Lung (tissue), 12 donors: ENCODE results near the gene TRIM7. TPM values are rescaled to one million over a fixed set of nuclear protein-coding genes. Genes with fewer than 3 reads are reported as not detected.
A peak's percentile ranks its signal among the peaks of the same experiment; 100 is the strongest.

ENCODE experiments used
- ATAC-seq: fragments of 200-7000 bp; cut with Tn5 transposase; one replicate; pipeline ENCODE4 v1.9.1; 2020; ENCODE audit warnings: moderate number of reproducible peaks; ENCODE audit not compliant: insufficient read depth, low FRiP score
- DNase-seq, 3 donors: peaks; one replicate each; pipeline ENCODE4 v3.0.0-alpha.2; 2013 to 2017
- H3K27ac ChIP-seq, 2 donors: one replicate each; pipeline ENCODE4 v1.5.1; 2013; ENCODE audit warnings: mild to moderate bottlenecking in 2 of 2, moderate library complexity in 2 of 2, control low read depth in 1 of 2, inconsistent platforms in 1 of 2, low read depth in 1 of 2, low read length in 1 of 2
- H3K27me3 ChIP-seq, 3 donors: one replicate each; pipeline ENCODE4 v1.5.1; 2013; ENCODE audit warnings: low read length in 2 of 3; ENCODE audit not compliant: control insufficient read depth in 3 of 3, insufficient read depth in 3 of 3
- H3K36me3 ChIP-seq, 4 donors: one replicate each; pipeline ENCODE4 v1.5.1; 2013; ENCODE audit warnings: low read length in 4 of 4, mild to moderate bottlenecking in 1 of 4, moderate library complexity in 1 of 4; ENCODE audit not compliant: control insufficient read depth in 4 of 4, insufficient read depth in 4 of 4
- H3K4me1 ChIP-seq, 5 donors: one replicate each; pipeline ENCODE4 v1.5.1; 2013; ENCODE audit warnings: low read length in 5 of 5, mild to moderate bottlenecking in 2 of 5, moderate library complexity in 1 of 5; ENCODE audit not compliant: control insufficient read depth in 5 of 5, insufficient read depth in 5 of 5
- H3K4me3 ChIP-seq: one replicate; pipeline ENCODE4 v1.5.1; 2013; ENCODE audit warnings: mild to moderate bottlenecking, control low read depth, moderate library complexity
- H3K9ac ChIP-seq, 2 donors: one replicate each; pipeline ENCODE4 v1.5.1; 2013; ENCODE audit warnings: low read length in 2 of 2, control low read depth in 1 of 2; ENCODE audit not compliant: insufficient read depth in 1 of 2
- H3K9me3 ChIP-seq, 4 donors: one replicate each; pipeline ENCODE4 v1.5.1; 2013; ENCODE audit warnings: low read length in 3 of 4, mild to moderate bottlenecking in 1 of 4, moderate library complexity in 1 of 4; ENCODE audit not compliant: control insufficient read depth in 4 of 4, insufficient read depth in 3 of 4
- WGBS, 2 donors: extraction: QIAGEN DNeasy Blood & Tissue Kit; methylation state at CpG; one replicate each; pipeline ENCODE4 v1.1.7; 2013; 5-methylcytosine and 5-hydroxymethylcytosine counted together
- polyA plus RNA-seq, 2 donors: library from polyadenylated mRNA; stranded (reverse); fragments of 200-250 nt; gene quantifications; one replicate each; pipeline ENCODE4 v1.2.1, GENCODE V29; 2013
- total RNA-seq, 2 donors: library from RNA; depleted of rRNA in 1 of 2; stranded (reverse); fragments of >200 nt in 1 of 2; gene quantifications; one replicate each; pipeline ENCODE4 v1.2.1, GENCODE V29; 2014 to 2021
- TF ChIP-seq, protein P1 (sequence below): IDR thresholded peaks from 2 replicates; pipeline ENCODE4 v1.5.1; 2012; ENCODE audit warnings: mild to moderate bottlenecking; ENCODE audit errors: control extremely low read depth, extremely low read depth
- donor health status: control.
- donor health status: control.
- donor health status: Bipolar disorder and iron deficiency.
- donor health status: healthy.
- donor health status: DM: yes; HTN: yes; CAD: no.

TRIM7 gene
- total and polyA plus RNA-seq, 4 donors = 0.46 to 3.8 (median 2.4) TPM

DNA sequence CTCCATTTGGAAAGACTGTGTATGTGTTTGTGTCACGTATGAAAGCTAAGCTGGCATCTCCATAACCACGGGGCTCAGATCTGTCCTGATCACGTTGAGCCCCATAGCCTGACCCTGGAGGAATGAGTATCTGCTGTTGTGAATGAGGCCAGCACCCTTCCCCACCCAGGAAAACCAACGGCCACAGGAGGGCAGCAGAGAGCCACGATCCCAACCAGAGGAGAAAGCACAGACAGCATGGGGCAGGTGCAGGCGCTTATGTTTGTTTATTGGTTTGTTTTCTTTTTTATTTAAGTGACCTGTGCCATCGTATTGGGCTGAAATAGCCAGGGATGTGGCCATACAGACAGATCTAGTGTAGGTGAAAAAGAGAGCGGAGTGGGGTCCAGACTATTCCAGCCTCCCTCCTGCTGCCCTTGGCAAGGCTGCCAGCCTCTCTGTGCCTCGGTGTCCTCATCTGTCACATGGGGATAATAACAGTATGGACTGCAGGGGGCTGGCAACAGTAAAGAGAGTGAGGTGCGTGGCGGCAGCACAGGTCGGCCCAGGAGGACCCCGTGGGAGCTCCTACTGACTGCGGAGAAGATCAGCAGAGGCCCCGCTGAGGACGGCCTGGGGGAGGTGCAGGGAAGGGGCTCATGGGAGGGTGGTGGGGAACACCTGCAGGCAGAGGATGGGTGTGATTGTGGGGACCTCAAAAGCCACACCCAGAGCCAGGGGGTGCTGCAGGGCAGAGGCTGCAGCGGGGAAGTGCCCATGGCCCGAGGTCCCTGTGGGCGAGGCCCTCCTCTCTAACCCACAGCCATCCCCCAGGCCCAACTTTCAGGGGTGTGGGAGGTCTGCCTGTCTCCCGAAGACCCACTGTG is 45.5 kb downstream of the TRIM7 start:
- no peaks in the 10 kb centered on the region for H3K9me3 ChIP-seq
- no peak overlapping the region for H3K4me3 ChIP-seq
- ATAC-seq (peak; percentile 76), DNase-seq (peak; percentile 74 to 85 (median 81))
- no peak overlapping the region for H3K9ac ChIP-seq
- TF ChIP-seq, protein P1, sequence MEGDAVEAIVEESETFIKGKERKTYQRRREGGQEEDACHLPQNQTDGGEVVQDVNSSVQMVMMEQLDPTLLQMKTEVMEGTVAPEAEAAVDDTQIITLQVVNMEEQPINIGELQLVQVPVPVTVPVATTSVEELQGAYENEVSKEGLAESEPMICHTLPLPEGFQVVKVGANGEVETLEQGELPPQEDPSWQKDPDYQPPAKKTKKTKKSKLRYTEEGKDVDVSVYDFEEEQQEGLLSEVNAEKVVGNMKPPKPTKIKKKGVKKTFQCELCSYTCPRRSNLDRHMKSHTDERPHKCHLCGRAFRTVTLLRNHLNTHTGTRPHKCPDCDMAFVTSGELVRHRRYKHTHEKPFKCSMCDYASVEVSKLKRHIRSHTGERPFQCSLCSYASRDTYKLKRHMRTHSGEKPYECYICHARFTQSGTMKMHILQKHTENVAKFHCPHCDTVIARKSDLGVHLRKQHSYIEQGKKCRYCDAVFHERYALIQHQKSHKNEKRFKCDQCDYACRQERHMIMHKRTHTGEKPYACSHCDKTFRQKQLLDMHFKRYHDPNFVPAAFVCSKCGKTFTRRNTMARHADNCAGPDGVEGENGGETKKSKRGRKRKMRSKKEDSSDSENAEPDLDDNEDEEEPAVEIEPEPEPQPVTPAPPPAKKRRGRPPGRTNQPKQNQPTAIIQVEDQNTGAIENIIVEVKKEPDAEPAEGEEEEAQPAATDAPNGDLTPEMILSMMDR = peak; percentile 86
- no peak overlapping the region for H3K27ac ChIP-seq
- H3K36me3 ChIP-seq = no peaks in the 10 kb centered on the region
- 54 to 59% methylated on average over 20 of the region's 20 CpGs for WGBS, 2 donors
- peaks cover 0 to 3% (median 0%) of the 10 kb centered on the region in 5 donors for H3K4me1 ChIP-seq
- peaks cover 0 to 23% (median 2%) of the 10 kb centered on the region in 3 donors for H3K27me3 ChIP-seq

DNA sequence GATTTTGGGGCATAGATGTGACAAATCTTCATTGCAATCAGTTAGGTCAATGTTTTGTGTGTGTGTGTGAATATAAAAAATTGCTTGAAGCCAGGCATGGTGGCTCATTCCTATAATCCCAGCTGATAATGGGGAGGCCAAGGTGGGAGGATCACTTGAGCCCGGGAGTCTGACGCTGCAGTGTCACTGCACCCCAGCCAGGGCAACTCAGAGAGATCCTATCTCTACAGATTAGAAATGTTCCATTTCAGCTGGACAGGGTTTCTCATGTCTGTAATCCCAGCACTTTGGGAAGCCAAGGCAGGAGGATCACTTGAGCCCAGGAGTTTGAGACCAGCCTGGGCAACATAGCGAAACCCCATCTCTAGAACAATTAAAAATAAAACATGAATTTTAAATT is 46.1 kb downstream of the TRIM7 start:
- no peak for DNase-seq

DNA sequence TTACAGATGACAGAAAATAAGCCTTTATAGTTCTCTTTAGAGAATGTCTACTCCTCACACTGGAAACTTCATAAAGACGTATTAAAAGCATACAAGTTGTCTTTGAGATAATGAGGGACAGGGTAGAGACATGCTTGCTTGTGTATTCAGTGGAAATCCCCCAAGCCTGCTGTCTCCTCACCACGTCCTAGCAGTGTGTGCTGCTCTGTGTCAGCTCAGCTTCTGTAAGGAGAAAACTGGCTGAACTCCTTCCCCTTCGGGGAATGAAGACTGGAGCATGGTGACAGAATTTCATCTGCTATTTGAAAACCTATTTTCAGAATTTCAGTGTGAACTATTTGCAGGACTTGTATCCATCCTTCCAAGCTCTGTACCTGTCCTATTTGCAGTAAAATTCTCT is 48.2 kb downstream of the TRIM7 start:
- TF ChIP-seq, protein P1 = no peak
- WGBS, 2 donors = 56 to 67% methylated on average over 3 of the region's 3 CpGs
- Histone ChIP-seq H3K4me3 (no peak overlapping the region), H3K27me3 (peaks cover 0 to 15% (median 0%) of the 10 kb centered on the region in 3 donors), H3K4me1 (peaks cover 0 to 3% (median 0%) of the 10 kb centered on the region in 5 donors), H3K36me3 (no peaks in the 10 kb centered on the region), H3K9ac (no peak overlapping the region), H3K9me3 (no peaks in the 10 kb centered on the region), H3K27ac (no peak overlapping the region)
- ATAC-seq = no peak
- no peak for DNase-seq

More for the DNA sequence above, 46.1 kb downstream of the TRIM7 start:
- H3K4me1 ChIP-seq = peaks cover 0 to 3% (median 0%) of the 10 kb centered on the region in 5 donors
- H3K36me3 ChIP-seq = no peaks in the 10 kb centered on the region
- TF ChIP-seq, protein P1 = no peak
- no peaks in the 10 kb centered on the region for H3K9me3 ChIP-seq
- H3K9ac ChIP-seq = no peak overlapping the region
- H3K27me3 ChIP-seq = peaks cover 0 to 21% (median 2%) of the 10 kb centered on the region in 3 donors
- no peak overlapping the region for H3K4me3 ChIP-seq
- ATAC-seq = no peak
- WGBS, 2 donors = 93 to 96% methylated on average over 3 of the region's 3 CpGs
- H3K27ac ChIP-seq = no peak overlapping the region
